HG03457 (cell line): Measurements from ENCODE around the gene NUP210L.
"Not testable (repeated sequence)": the region's sequence is repeated elsewhere in the genome, so short reads cannot be mapped to it uniquely, and the experiment has no call there.

Experiments
- ATAC-seq: cut with Tn5 transposase; IDR thresholded peaks from one replicate; pipeline ENCODE4 v1.9.1; 2021; ENCODE audit warnings: moderate number of reproducible peaks; ENCODE audit not compliant: unreplicated experiment

The NUP210L gene

GRCh38 chr1:154170547-154171222, 15.8 kb upstream of the NUP210L start:
- no peak for ATAC-seq

- no peak for ATAC-seq
Observed at GRCh38 chr1:154167461-154167860, 12.6 kb upstream of the NUP210L start.

- ATAC-seq: no peak
Observed at GRCh38 chr1:154166207-154166606, 11.3 kb upstream of the NUP210L start.

GRCh38 chr1:154159554-154159953, 4.7 kb upstream of the NUP210L start:
- no peak for ATAC-seq

- no peak for ATAC-seq
Observed at GRCh38 chr1:154158307-154159125, 3.6 kb upstream of the NUP210L start.

GRCh38 chr1:154157520-154158306, 2.8 kb upstream of the NUP210L start:
- no peak for ATAC-seq

GRCh38 chr1:154155251-154155650, 378 bp upstream of the NUP210L start:
- ATAC-seq: no peak

- ATAC-seq: no peak
Observed at GRCh38 chr1:154154053-154154452, 820 bp downstream of the NUP210L start.

- ATAC-seq: no peak
Observed at GRCh38 chr1:154151311-154151710, 3.6 kb downstream of the NUP210L start.

GRCh38 chr1:154148807-154149206, 6.1 kb downstream of the NUP210L start:
- ATAC-seq: no peak

GRCh38 chr1:154147505-154147904, 7.4 kb downstream of the NUP210L start:
- ATAC-seq: not testable (repeated sequence)

GRCh38 chr1:154145986-154146385, 8.9 kb downstream of the NUP210L start:
- ATAC-seq: no peak

GRCh38 chr1:154142358-154142757, 12.5 kb downstream of the NUP210L start:
- ATAC-seq: no peak

- no peak for ATAC-seq
Observed at GRCh38 chr1:154141240-154141639, 13.6 kb downstream of the NUP210L start.

GRCh38 chr1:154137888-154138287, 17.0 kb downstream of the NUP210L start:
- no peak for ATAC-seq

- no peak for ATAC-seq
Observed at GRCh38 chr1:154133256-154133655, 21.6 kb downstream of the NUP210L start.

- no peak for ATAC-seq
Observed at GRCh38 chr1:154129391-154129970, 25.4 kb downstream of the NUP210L start.

GRCh38 chr1:154123205-154123604, 31.7 kb downstream of the NUP210L start:
- ATAC-seq: not testable (repeated sequence)

GRCh38 chr1:154117642-154118041, 37.2 kb downstream of the NUP210L start:
- no peak for ATAC-seq

- ATAC-seq: no peak
Observed at GRCh38 chr1:154115180-154115579, 39.7 kb downstream of the NUP210L start.

GRCh38 chr1:154104433-154105082, 50.3 kb downstream of the NUP210L start:
- ATAC-seq: no peak
